HG02840 (cell line): ENCODE measurements around the gene HMX3.

Source experiments
- ATAC-seq: cut with Tn5 transposase; IDR thresholded peaks from one replicate; pipeline ENCODE4 v1.9.1; 2021; ENCODE audit warnings: mild to moderate bottlenecking, moderate library complexity, moderate number of reproducible peaks; ENCODE audit not compliant: unreplicated experiment, low FRiP score

HMX3 gene

GRCh38 chr10:123133541-123134342 lies 2.0 kb upstream of the HMX3 start:
- ATAC-seq: no peak

GRCh38 chr10:123134343-123134914 lies 1.3 kb upstream of the HMX3 start:
- no peak for ATAC-seq

- no peak for ATAC-seq
These were observed 805 bp upstream of the HMX3 start for GRCh38 chr10:123134915-123135414.

GRCh38 chr10:123136221-123136805 lies 543 bp downstream of the HMX3 start:
- no peak for ATAC-seq

- no peak for ATAC-seq
These were observed 1.3 kb downstream of the HMX3 start for GRCh38 chr10:123136806-123137642.

GRCh38 chr10:123139165-123139520 lies 3.4 kb downstream of the HMX3 start:
- ATAC-seq: no peak

GRCh38 chr10:123139521-123140163 lies 3.9 kb downstream of the HMX3 start:
- no peak for ATAC-seq

GRCh38 chr10:123140164-123140982 lies 4.6 kb downstream of the HMX3 start:
- ATAC-seq: no peak

- no peak for ATAC-seq
These were observed 5.2 kb downstream of the HMX3 start for GRCh38 chr10:123140983-123141390.

- ATAC-seq: no peak
These were observed 6.3 kb downstream of the HMX3 start for GRCh38 chr10:123141791-123142700.

- no peak for ATAC-seq
These were observed 7.0 kb downstream of the HMX3 start for GRCh38 chr10:123142701-123143161.

GRCh38 chr10:123143162-123143824 lies 7.5 kb downstream of the HMX3 start:
- ATAC-seq: no peak

- no peak for ATAC-seq
These were observed 8.0 kb downstream of the HMX3 start for GRCh38 chr10:123143825-123144168.

- ATAC-seq: no peak
These were observed 9.1 kb downstream of the HMX3 start for GRCh38 chr10:123144697-123145541.

GRCh38 chr10:123145542-123146012 lies 9.8 kb downstream of the HMX3 start:
- no peak for ATAC-seq

- ATAC-seq: no peak
These were observed 10.5 kb downstream of the HMX3 start for GRCh38 chr10:123146013-123146893.
